GM12878 (cell line): ENCODE data around the gene ACTBL2. TPM values are rescaled to one million over a fixed set of nuclear protein-coding genes. Genes with fewer than 3 reads are reported as not detected.
"Not testable (repeated sequence)": the region's sequence is repeated elsewhere in the genome, so short reads cannot be mapped to it uniquely, and the experiment has no call there.

Experiments used
- ATAC-seq: fragments of 200-7000 bp; cut with Tn5 transposase; 3 replicates; pipeline ENCODE4 v1.9.1; 2020; ENCODE audit warnings: mild to moderate bottlenecking, moderate library complexity
- BruUV-seq: library from RNA; stranded (reverse); fragments of 400-500 nt; replicated peaks from 2 replicates; lab custom pipeline; 2021; lab: Mats Ljungman, UMichigan
- CTCF ChIA-PET: fragments of 300-600 bp; sonication (Branson Sonifier 250); formaldehyde crosslinking; extraction: SDS; loops from one replicate; lab custom pipeline; 2021; ENCODE audit warnings: inconsistent platforms; lab: Yijun Ruan, JAX
- POLR2A ChIA-PET: fragments of 350-600 bp; formaldehyde crosslinking; extraction: SDS; loops from one replicate; lab custom pipeline; 2021; ENCODE audit warnings: inconsistent platforms; lab: Charles Lee
- RAD21 ChIA-PET: fragments of 300-600 bp; sonication (Branson Sonifier 250); formaldehyde crosslinking; loops from one replicate; lab custom pipeline; 2023; ENCODE audit warnings: antibody characterized with exemption; ENCODE audit not compliant: unreplicated experiment; lab: Charles Lee
- SMC1A ChIA-PET: fragments of 300-600 bp; sonication (Branson Sonifier 250); formaldehyde crosslinking; loops from one replicate; lab custom pipeline; 2023; ENCODE audit not compliant: unreplicated experiment, uncharacterized antibody; lab: Charles Lee
- DNase-seq: peaks from one replicate; pipeline ENCODE4 v3.0.0-alpha.2; 2011; ENCODE audit warnings: low read depth, low spot score
- FAIRE-seq: peaks from 3 replicates; lab custom pipeline; 2011; peaks lifted over from hg19 to GRCh38; lab: Jason Lieb, UNC
- H2AFZ ChIP-seq: 2 replicates; pipeline ENCODE4 v1.6.0; 2011; ENCODE audit warnings: low read depth, low read length, control low read depth; ENCODE audit not compliant: control insufficient read depth
- H3K27ac ChIP-seq: 2 replicates; pipeline ENCODE4 v1.5.1; 2011; ENCODE audit warnings: control low read depth; ENCODE audit not compliant: control insufficient read depth, insufficient read depth
- H3K27me3 ChIP-seq, 2 experiments: replicated peaks in 1 of 2; 2 replicates each; pipeline versions ENCODE4 v1.6.0 to v1.6.1; 2011; ENCODE audit warnings: low read length in 1 of 2; ENCODE audit not compliant: control insufficient read depth in 2 of 2, insufficient read depth in 2 of 2
- H3K36me3 ChIP-seq, 2 experiments: 2 replicates each; pipeline ENCODE4 v1.5.1; 2011; ENCODE audit warnings: low read length in 1 of 2; ENCODE audit not compliant: control insufficient read depth in 2 of 2, insufficient read depth in 2 of 2
- H3K4me1 ChIP-seq: 2 replicates; pipeline ENCODE4 v1.6.1; 2011; ENCODE audit warnings: mild to moderate bottlenecking, low read length, moderate library complexity, mixed read lengths; ENCODE audit not compliant: control insufficient read depth, insufficient read depth
- H3K4me2 ChIP-seq: 2 replicates; pipeline ENCODE4 v1.6.0; 2011; ENCODE audit warnings: control low read depth; ENCODE audit not compliant: control insufficient read depth, insufficient read depth
- H3K4me3 ChIP-seq: fragments of 200-600 bp; sonication (generic); 2 replicates; pipeline ENCODE4 v1.5.1; 2016
- H3K79me2 ChIP-seq: 2 replicates; pipeline ENCODE4 v1.6.0; 2011; ENCODE audit warnings: low read length; ENCODE audit not compliant: control insufficient read depth, insufficient read depth
- H3K9ac ChIP-seq: 2 replicates; pipeline ENCODE4 v1.8.0; 2011; ENCODE audit warnings: low read length, control low read depth, mixed read lengths; ENCODE audit not compliant: control insufficient read depth, insufficient read depth
- H3K9me3 ChIP-seq: replicated peaks from 3 replicates; pipeline ENCODE4 v1.5.1; 2011; ENCODE audit warnings: mild to moderate bottlenecking, low read length; ENCODE audit not compliant: control insufficient read depth, insufficient read depth
- H4K20me1 ChIP-seq: 2 replicates; pipeline ENCODE4 v1.6.0; 2011; ENCODE audit not compliant: control insufficient read depth, insufficient read depth
- BACH1 ChIP-seq: fragments of 450-650 bp; IDR thresholded peaks from 2 replicates; pipeline ENCODE4 v1.6.1; 2017; ENCODE audit warnings: mild to moderate bottlenecking, borderline replicate concordance
- CEBPB ChIP-seq, 2 experiments: fragments of 150-350 bp in 1 of 2; IDR thresholded peaks; 2 replicates each; pipeline ENCODE4 v1.6.1; 2012 to 2014; ENCODE audit warnings: low read depth in 2 of 2, low read length in 2 of 2, borderline replicate concordance in 1 of 2, inconsistent platforms in 1 of 2
- CUX1 ChIP-seq: IDR thresholded peaks from 2 replicates; pipeline ENCODE4 v1.6.1; 2012; ENCODE audit warnings: improper control_type of control experiment, low read depth, low read length; ENCODE audit not compliant: insufficient replicate concordance
- EZH2 ChIP-seq: IDR thresholded peaks from 2 replicates; pipeline ENCODE4 v1.6.1; 2012; ENCODE audit warnings: low read depth, mild to moderate bottlenecking, control low read depth, inconsistent platforms, low read length, borderline replicate concordance; ENCODE audit not compliant: control insufficient read depth
- GATAD2B ChIP-seq: fragments of 450-650 bp; conservative IDR thresholded peaks from 2 replicates; pipeline ENCODE4 v1.6.1; 2017; ENCODE audit warnings: low read depth, mild to moderate bottlenecking, moderate library complexity
- MYC ChIP-seq: IDR thresholded peaks from 2 replicates; pipeline ENCODE4 v1.6.1; 2011; ENCODE audit warnings: mild to moderate bottlenecking, low read length, moderate library complexity, inconsistent platforms; ENCODE audit not compliant: insufficient read depth, insufficient replicate concordance, insufficient read length, severe bottlenecking
- PAX8 ChIP-seq: fragments of 450-650 bp; IDR thresholded peaks from 2 replicates; pipeline ENCODE4 v1.6.1; 2017; ENCODE audit warnings: mild to moderate bottlenecking, moderate library complexity
- TARDBP ChIP-seq: IDR thresholded peaks from 2 replicates; pipeline ENCODE4 v1.6.1; 2016; ENCODE audit warnings: borderline replicate concordance
- ZNF217 ChIP-seq: fragments of 450-650 bp; IDR thresholded peaks from 2 replicates; pipeline ENCODE4 v1.6.1; 2017; ENCODE audit warnings: antibody characterized with exemption, mild to moderate bottlenecking
- WGBS: methylation state at CpG from one replicate; pipeline ENCODE4 v1.1.6; 2016; ENCODE audit warnings: low lambda C conversion rate; ENCODE audit not compliant: insufficient replicate concordance, insufficient coverage; ENCODE audit errors: missing lambda C conversion rate; 5-methylcytosine and 5-hydroxymethylcytosine counted together
- in situ Hi-C: fragments of 300-500 bp; cut with MboI; formaldehyde crosslinking; loops from 9 replicates; pipeline ENCODE4 v1.14.3; 2018; ENCODE audit warnings: mixed read lengths
- intact Hi-C: fragments of 100-400 bp; cut with micrococcal nuclease; formaldehyde crosslinking; loops from one replicate; pipeline ENCODE4 v1.14.2; 2022; ENCODE audit not compliant: unreplicated experiment
- polyA plus RNA-seq, 11 experiments: library from polyadenylated mRNA; depleted of rRNA in 4 of 11; unstranded in 6 of 11; stranded (reverse) in 5 of 11; fragments of >200 nt; fragmentation: Nextera tagmentation in 4 of 11; fragmentation: Illumina TruSeq in 1 of 11; extraction: Ambion mirVana in 4 of 11; extraction: Trizol in 1 of 11; gene quantifications; 1 replicate in 1 of 11; 2 replicates in 10 of 11; pipeline versions ENCODE4 v1.2.1 to v1.2.3, GENCODE V29; 2011 to 2016; ENCODE audit warnings: inconsistent platforms in 2 of 11, missing spikeins in 2 of 11, low read depth in 1 of 11
- total RNA-seq, 4 experiments: library from RNA; depleted of rRNA in 3 of 4; stranded (reverse); fragments of >200 nt in 3 of 4; fragmentation: Illumina TruSeq in 1 of 4; extraction: Trizol in 1 of 4; gene quantifications; 2 replicates each; pipeline versions ENCODE4 v1.2.1 to v1.2.3, GENCODE V29; 2013 to 2021
- TF ChIP-seq, protein P1 (sequence below): fragments of 450-650 bp; IDR thresholded peaks from 2 replicates; pipeline ENCODE4 v1.6.1; 2017; ENCODE audit warnings: borderline replicate concordance

ACTBL2 gene
- total and polyA plus RNA-seq, 10 of the 15 experiments (the other 5 are each of a cell fraction or from before 2014, with no cell fraction given) = 0.04 to 0.06 (median 0.04) TPM; not detected in 7

- RAD21 ChIA-PET = no interaction called here
- FAIRE-seq (no peak), DNase-seq (no peak), ATAC-seq (no peak)
- POLR2A ChIA-PET = interaction anchor here (0.5 kb wide), 1 partner anchor 1757 kb away, joined by 5 read pairs; no protein-coding TSS in a partner anchor
- H3K27me3 ChIP-seq = no peaks in the 10 kb centered on the region
- H3K4me3 ChIP-seq = no peak overlapping the region
- H2AFZ ChIP-seq = no peak overlapping the region
- no peaks in the 10 kb centered on the region for H3K36me3 ChIP-seq
- H3K9me3 ChIP-seq = no peaks in the 10 kb centered on the region
- 0% methylated on average over 3 of the region's 3 CpGs for WGBS
- no peak overlapping the region for H3K9ac ChIP-seq
- no peaks in the 10 kb centered on the region for H4K20me1 ChIP-seq
- H3K27ac ChIP-seq = no peak overlapping the region
- H3K79me2 ChIP-seq = no peaks in the 10 kb centered on the region
- intact Hi-C loops = no loop called here
- CTCF ChIA-PET = no interaction called here
- H3K4me1 ChIP-seq = no peaks in the 10 kb centered on the region
- in situ Hi-C loops = no loop called here
- H3K4me2 ChIP-seq = no peak overlapping the region
- BruUV-seq = no TSS peak
- TF ChIP-seq, protein P1, sequence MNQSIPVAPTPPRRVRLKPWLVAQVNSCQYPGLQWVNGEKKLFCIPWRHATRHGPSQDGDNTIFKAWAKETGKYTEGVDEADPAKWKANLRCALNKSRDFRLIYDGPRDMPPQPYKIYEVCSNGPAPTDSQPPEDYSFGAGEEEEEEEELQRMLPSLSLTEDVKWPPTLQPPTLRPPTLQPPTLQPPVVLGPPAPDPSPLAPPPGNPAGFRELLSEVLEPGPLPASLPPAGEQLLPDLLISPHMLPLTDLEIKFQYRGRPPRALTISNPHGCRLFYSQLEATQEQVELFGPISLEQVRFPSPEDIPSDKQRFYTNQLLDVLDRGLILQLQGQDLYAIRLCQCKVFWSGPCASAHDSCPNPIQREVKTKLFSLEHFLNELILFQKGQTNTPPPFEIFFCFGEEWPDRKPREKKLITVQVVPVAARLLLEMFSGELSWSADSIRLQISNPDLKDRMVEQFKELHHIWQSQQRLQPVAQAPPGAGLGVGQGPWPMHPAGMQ = no peak
- TF ChIP-seq MYC = no peak
- no peak for TF ChIP-seq CUX1
- no peak for TF ChIP-seq ZNF217
- TF ChIP-seq CEBPB (IDR thresholded peaks at IDR 0.05; ENCODE audit: borderline replicate concordance in 1 of 2, low read depth in 2 of 2, low read length in 2 of 2) = no peak
- TF ChIP-seq BACH1 = no peak
- TF ChIP-seq TARDBP = no peak
- TF ChIP-seq GATAD2B = no peak
- no peak for TF ChIP-seq PAX8
- no peak for TF ChIP-seq EZH2
- SMC1A ChIA-PET = no interaction called here
These were observed 16.1 kb downstream of the ACTBL2 start for GRCh38 chr5:57466544-57466943.

DNA sequence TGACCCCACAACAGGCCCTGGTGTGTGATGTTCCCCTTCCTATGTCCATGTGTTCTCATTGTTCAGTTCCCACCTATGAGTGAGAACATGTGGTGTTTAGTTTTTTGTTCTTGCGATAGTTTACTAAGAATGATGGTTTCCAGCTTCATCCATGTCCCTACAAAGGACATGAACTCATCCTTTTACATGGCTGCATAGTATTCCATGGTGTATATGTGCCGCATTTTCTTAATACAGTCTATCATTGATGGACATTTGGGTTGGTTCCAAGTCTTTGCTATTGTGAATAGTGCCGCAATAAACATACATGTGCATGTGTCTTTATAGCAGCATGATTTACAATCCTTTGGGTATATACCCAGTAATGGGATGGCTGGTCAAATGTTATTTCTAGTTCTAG, 22.6 kb downstream of the ACTBL2 start:
- ATAC-seq, H3K4me3 ChIP-seq, H4K20me1 ChIP-seq, H2AFZ ChIP-seq, H3K4me2 ChIP-seq, DNase-seq, H3K27me3 ChIP-seq, H3K9ac ChIP-seq, intact Hi-C loops, H3K27ac ChIP-seq, CTCF ChIA-PET, H3K9me3 ChIP-seq, FAIRE-seq, BruUV-seq, H3K79me2 ChIP-seq, POLR2A ChIA-PET, H3K36me3 ChIP-seq, RAD21 ChIA-PET, H3K4me1 ChIP-seq, in situ Hi-C loops: not testable (repeated sequence)
- WGBS = 30% methylated on average over 3 of the region's 3 CpGs
- SMC1A ChIA-PET = interaction anchor here (1.6 kb wide), 1 partner anchor 9 kb away, joined by 4 read pairs; no protein-coding TSS in a partner anchor
